ENCODE measurements around the gene PDE3A.

Gene PDE3A

GRCh38 chr12:20460956-20461355 lies 92.6 kb downstream of the PDE3A start:
- Mint-ChIP-seq H3K9me3 (no peaks in the 10 kb centered on the region), H3K4me1 (no peaks in the 10 kb centered on the region), H3K27me3 (ENCODE audit: low read depth, poor library complexity) (peaks cover 2% of the 10 kb centered on the region), H3K27ac (no peak overlapping the region), H3K36me3 (ENCODE audit: low read depth) (no peaks in the 10 kb centered on the region), H3K4me3 (no peak overlapping the region)
- no peak for DNase-seq
- TF ChIP-seq CTCF (IDR thresholded peaks at IDR 0.05): no peak

- Mint-ChIP-seq H3K4me3 (no peak overlapping the region), H3K27ac (no peak overlapping the region), H3K36me3 (ENCODE audit: low read depth) (no peaks in the 10 kb centered on the region), H3K9me3 (no peaks in the 10 kb centered on the region), H3K4me1 (no peaks in the 10 kb centered on the region), H3K27me3 (ENCODE audit: low read depth, poor library complexity) (peaks cover 3% of the 10 kb centered on the region)
- peak; percentile 74 for TF ChIP-seq CTCF (IDR thresholded peaks at IDR 0.05)
- no peak for DNase-seq
These were observed 95.7 kb downstream of the PDE3A start for GRCh38 chr12:20463913-20464524.

DNA sequence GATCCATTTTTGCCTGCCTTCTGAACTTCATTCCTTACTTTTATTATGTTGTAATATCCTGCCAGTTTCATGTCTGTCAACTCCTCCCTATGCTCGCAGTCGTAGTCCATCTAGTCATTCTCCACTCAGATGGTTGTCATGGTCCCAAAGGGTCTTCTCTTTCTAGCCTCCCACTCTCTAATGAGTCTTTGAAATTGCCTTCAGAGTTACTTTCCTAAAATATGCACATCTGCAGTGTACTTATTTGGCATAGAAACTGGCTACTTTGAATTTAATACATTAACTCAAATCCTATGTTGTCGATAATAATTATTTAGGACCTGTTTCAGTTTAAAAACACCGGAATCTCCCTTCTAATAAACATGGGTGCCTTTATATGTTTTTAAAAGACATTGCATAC lies 101.0 kb downstream of the PDE3A start:
- no peak for DNase-seq
- no peaks in the 10 kb centered on the region for H3K36me3 Mint-ChIP-seq (ENCODE audit: low read depth)
- H3K27me3 Mint-ChIP-seq (ENCODE audit: low read depth, poor library complexity): peaks cover 3% of the 10 kb centered on the region
- no peaks in the 10 kb centered on the region for H3K4me1 Mint-ChIP-seq
- H3K9me3 Mint-ChIP-seq: no peaks in the 10 kb centered on the region
- no peak overlapping the region for H3K27ac Mint-ChIP-seq
- TF ChIP-seq CTCF (IDR thresholded peaks at IDR 0.05): no peak
- no peak overlapping the region for H3K4me3 Mint-ChIP-seq

DNA sequence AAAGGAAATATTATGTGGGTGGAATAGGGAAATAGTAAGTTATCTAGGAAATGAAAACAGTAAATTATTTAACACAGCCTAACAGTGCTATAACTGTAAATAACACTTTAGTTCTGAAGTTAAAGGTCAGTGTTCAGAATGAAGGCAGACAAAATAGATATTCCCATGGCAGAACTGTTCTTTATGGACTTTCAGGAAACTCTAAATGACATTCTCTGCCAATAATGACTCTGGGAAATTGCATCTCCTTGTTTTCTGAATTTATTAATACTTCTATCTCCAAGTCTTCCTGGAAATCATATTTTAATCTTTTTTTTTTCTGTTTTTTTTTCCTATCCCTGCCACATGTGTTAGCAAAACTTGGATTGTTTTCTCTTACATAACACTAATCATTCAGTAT lies 101.4 kb downstream of the PDE3A start:
- DNase-seq: no peak
- no peak overlapping the region for H3K4me3 Mint-ChIP-seq
- H3K4me1 Mint-ChIP-seq: no peaks in the 10 kb centered on the region
- peaks cover 3% of the 10 kb centered on the region for H3K27me3 Mint-ChIP-seq (ENCODE audit: low read depth, poor library complexity)
- H3K36me3 Mint-ChIP-seq (ENCODE audit: low read depth): no peaks in the 10 kb centered on the region
- no peak overlapping the region for H3K27ac Mint-ChIP-seq
- TF ChIP-seq CTCF (IDR thresholded peaks at IDR 0.05): no peak
- H3K9me3 Mint-ChIP-seq: no peaks in the 10 kb centered on the region

DNA sequence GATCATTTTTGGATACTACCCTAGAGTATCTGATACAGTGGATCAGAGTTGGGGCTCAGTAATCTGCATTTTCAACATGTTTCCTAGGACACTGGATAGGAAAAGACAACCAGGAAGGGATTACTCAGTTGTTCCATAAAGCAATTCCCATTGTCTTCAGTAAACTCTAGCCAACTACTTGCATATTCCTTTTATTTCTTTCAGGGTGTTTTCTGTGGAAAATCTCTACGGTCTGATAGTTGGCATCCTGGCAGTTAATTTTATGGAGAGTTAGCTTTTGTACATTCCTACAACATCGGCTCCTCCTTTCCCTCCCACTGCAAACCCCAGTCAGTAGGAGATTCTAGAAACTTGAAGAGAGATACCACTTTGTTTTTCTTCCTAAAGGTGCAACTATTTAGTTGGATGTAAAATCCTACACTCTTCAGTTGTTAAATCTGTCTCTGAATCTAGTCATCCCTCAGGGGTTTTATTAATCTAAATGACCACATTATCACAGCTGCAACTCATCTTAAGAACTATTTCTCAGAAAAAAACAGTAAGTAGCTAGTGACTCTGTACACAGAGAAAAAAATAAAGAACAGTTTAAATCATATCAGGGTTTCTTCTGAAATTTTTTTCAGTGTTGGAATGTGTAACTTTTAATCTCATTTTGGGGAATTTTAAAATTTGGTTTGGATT lies 103.9 kb downstream of the PDE3A start:
- Mint-ChIP-seq H3K4me3 (no peak overlapping the region), H3K36me3 (ENCODE audit: low read depth) (no peaks in the 10 kb centered on the region), H3K27me3 (ENCODE audit: low read depth, poor library complexity) (no peaks in the 10 kb centered on the region), H3K4me1 (peaks cover under 1% of the 10 kb centered on the region), H3K27ac (peak overlapping the region; percentile 64), H3K9me3 (no peaks in the 10 kb centered on the region)
- no peak for TF ChIP-seq CTCF (IDR thresholded peaks at IDR 0.05)
- no peak for DNase-seq

GRCh38 chr12:20473133-20473532 lies 104.8 kb downstream of the PDE3A start:
- Mint-ChIP-seq H3K9me3 (no peaks in the 10 kb centered on the region), H3K27ac (no peak overlapping the region), H3K4me1 (peaks cover 6% of the 10 kb centered on the region), H3K27me3 (ENCODE audit: low read depth, poor library complexity) (no peaks in the 10 kb centered on the region), H3K4me3 (no peak overlapping the region), H3K36me3 (ENCODE audit: low read depth) (no peaks in the 10 kb centered on the region)
- no peak for DNase-seq
- no peak for TF ChIP-seq CTCF (IDR thresholded peaks at IDR 0.05)
